A204.1 (cell line): ENCODE results near the gene LHX3.

ENCODE experiments used
- FAIRE-seq: peaks from 2 replicates; lab custom pipeline; 2012; peaks lifted over from hg19 to GRCh38; lab: Jason Lieb, UNC

The LHX3 gene

DNA sequence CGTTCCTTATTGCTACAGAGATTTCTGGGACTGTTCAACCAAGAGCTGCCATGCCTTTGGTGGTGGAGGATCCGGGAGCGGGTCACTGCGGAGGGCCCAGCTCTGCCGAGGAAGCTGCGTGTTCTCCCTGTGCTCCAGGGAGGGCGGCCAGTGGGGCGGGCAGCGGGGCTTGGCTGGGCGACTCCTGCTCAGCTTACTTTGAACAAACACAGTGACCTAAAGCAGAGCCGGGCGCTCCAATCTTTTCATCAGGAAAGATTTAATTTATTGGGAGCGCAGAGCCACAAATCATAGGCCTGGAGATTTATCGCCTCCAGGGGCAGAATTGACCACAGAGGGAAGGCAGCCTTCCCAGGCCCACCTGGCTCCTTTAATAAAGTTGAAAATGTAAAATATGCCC lies 27.7 kb downstream of the LHX3 start:
- no peak for FAIRE-seq

DNA sequence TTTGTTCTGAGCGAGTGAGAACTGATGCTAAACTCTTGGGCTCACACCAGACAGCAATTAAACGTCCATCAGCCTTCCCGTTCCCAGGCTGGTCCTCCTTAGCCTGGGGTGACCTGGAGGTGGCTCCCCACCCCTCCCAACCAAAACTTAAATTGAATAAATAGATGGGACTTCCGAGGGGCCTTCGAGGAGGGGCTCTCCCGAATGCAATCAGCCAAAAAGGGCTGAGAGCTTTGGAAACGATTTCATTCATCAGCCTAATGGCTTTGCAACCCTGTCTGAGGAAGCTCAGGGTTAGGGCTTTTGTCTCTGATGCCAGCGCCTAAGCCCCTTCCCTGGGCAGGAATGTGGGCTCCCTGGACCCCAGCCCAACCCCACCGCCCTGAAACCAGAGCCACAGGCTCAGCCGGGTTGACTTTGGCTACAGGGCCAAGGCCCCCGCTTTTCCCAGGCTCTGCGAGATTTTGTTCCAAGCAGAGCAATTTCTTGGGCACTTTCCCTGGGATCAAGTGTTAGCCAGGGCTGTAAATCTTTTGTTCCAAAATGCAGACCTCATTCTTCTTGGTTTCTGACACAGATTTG lies 29.2 kb downstream of the LHX3 start:
- FAIRE-seq = no peak

DNA sequence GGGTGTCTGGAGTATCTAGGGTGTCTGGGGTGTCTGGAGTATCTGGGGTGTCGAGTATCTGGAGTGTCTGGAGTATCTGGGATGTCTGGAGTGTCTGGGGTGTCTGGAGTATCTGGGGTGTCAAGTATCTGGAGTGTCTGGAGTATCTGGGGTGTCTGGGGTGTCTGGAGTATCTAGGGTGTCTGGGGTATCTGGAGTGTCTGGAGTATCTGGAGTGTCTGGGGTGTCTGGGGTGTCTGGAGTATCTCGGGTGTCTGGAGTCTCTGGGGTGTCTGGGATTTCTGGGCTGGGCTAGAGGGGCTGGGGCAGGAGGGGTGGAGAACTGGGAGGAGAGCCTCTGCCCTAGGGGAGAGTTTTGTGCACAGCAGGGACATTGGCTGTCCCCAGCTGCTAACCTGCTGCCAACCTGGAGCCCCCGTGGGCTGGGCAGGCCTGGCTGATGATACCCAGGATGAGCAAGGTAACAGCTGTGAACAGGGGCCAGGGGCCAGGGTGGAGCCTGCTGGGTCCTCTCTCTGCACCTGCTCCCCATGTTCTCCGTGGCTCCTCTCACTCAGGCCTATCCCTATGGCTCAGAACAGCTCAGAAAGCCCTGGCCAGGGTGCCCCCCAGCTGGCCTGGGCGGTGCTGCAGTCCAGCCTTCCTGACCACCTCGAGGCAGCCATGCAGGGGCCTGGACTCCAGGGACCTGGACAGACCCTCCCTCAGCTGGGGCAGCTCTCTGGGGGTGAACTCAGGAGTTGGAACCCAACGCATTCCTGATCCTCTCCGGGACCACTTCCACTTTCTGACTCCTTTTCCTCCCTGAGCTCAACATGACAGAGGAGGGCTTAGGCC lies 29.9 kb downstream of the LHX3 start:
- FAIRE-seq = no peak

DNA sequence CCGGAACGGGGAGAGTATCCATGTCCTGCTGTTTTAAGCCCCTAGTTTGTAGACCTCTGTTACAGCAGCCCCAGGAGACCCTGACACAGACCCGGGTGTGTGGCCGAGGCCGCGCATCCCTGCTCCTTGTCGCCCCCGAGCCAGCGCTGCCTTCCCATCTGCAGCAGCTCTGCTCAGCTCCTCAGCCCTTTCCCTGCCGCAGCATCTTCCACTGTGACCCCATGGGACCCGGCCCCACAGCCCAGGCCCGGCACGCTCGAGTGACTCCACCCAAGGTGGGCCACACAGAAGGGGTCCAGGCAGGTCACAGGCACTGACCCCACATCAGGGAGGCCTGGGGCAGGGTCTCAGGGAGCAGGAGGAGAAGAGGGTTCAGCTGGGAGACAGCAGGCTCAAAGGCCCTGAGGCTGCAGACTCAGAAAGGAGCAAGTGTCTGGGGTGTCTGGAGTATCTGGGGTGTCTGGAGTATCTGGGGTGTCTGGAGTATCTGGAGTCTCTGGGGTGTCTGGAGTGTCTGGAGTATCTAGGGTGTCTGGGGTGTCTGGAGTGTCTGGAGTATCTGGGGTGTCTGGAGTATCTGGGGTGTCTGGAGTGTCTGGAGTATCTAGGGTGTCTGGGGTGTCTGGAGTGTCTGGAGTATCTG lies 31.2 kb downstream of the LHX3 start:
- FAIRE-seq = no peak

DNA sequence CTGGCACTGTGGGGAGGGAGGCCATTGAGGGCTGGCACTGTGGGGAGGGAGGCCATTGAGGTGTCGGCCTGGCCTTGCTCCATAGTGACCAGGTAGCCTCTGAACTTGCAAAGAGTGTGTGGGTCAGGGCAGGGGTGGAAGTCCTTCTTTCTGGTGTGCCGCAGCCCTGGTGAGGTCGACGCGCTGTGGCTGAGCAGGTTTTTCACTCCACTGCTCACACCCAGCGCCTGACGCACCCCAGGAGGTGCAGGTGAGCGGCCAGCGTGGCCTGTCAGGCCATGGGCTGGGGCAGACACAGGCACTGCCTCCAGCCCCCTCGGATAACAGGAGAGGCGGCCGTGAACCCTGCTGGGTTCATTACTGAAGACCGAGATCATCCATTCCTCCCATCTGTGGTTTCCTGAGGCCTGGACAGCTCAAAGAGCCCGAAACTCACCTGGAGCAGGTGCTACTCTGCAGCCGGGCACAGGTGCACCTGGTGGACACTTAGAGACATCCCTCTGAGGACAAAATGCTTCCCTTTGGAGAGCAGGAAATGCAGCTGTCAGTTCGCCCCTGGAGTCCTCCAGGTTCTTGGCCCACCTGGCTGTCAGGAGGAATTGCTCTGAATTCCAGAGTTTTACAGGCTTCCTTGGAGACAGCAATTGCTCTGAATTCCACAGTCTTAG lies 32.4 kb downstream of the LHX3 start:
- no peak for FAIRE-seq

DNA sequence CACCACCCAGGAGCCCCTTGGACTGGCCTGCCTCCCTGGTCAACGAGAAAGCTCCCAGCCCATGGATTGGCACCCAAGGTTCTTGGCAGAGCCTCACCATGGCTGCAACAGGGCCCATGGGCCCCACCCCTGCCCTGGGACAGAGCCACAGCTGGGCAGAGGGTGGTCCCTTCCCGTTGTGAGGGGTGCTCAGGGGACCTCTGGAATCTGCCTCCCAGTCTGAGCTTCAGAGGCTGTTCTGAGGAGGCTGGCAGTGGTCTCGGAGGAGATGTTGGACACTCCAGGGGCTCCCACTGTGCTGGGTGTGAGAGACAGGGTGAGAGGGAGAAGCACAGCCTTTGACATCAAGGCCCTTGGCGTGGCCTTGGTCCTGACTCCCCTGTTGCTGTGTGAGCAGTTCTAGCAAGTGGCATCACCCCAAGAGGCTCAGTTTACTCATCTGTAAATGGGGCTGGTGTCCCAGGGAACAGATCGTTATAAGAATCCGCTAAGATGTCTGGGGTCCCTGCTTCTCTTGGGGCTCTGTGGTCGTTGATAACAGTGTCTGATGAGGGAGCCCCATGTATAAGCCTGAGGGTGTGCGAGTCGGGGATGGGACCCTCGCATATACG lies 33.0 kb downstream of the LHX3 start:
- FAIRE-seq = no peak

DNA sequence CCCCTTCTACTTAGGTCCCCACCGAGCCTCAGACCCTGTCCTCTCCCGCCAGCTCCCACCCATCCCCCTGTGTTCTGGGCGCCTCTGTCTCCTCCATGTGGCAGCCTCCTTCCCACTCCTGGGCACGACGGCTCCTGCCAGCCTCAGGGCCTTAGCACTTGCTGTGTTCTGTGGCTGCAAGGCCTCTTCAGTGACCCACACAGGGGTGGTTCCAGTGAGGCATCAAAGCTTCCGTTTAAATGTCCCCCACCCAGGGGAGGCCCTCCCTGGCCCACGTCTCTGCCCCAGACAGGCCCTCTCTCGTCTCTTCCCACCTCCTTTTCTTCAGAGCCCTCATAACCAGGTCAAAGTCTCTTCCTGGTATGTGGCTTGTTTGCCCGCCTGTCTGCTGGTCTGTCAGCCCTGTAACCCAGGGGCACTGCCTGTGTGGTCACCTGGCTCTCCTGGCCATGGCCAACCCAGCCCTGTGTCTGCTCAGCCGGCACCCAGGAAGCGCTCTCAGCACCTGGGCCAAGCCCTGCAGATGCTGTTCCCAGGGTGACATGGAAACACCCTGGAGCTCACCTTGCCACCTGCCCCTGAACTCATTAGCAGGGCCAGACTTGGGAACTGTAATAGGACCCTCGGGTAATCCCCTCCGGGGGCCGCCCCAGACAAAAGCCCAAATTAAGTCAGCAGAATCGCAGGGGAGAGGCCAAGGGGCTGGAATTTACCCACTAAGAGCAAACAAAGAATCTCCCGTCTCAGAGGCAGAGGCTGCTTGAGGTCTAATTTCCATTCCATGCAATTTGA lies 33.7 kb downstream of the LHX3 start:
- no peak for FAIRE-seq

DNA sequence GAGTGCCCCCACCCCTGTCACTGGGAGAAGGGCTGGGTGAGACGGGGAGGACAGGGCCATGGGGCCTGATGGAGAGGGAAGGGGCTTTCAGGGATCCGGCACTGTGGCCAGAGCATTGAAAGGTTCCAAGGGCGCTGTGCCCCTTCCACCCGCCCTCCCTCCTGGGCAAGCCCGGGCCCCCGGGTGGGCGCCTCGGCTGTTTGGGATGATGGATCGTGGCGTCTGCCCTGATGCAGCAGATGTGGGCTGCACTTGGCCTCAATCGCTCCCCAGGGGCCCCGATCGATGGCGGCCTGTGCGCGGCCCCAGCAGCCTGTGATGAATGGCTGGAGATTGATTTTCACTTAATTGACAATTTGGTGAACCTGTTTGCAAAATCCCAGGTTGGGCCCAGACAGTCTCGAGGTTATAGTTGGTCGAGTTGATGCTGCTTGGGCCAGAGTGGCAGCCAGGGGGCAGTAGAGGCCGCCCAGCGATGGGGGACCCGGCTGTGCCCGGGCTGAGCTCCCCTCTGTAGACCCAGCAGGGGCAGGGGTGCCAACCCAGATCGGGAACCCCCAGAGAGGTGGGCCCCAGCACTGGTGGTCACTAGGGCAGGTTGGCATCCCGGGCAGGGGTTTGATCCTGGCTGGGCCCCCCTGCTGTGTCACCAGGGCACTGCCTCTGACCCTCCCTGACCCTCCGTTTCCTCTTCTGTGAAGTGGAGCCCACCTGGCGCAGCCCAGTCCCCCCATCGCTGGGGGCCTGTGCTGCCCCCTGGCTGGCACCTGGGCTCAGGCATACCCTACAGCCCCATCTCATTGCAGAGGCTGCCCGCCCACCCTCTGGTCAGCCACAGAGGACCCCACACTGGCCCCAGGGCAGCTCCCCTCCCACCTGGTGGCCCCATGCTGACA lies 34.7 kb downstream of the LHX3 start:
- FAIRE-seq = no peak

DNA sequence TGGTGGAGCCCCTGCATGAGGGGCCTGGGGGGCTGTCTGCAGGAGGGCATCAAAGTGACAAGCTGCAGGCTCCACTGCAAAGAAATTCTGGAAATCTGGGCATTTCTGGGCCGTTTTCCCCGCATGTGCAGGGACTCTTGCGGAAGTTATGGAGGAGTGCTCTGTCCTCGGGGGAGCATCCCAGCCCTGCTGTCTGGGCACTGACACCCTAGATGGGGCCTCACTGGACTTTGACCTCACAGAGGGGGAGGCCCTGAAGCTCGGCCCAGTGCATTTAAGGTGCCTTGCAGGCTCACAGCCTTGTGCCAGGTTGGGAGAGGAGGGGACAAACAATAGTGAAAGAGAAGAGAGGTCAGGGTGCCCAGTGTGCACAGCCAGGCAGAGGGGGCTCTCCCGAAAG lies 35.4 kb downstream of the LHX3 start:
- no peak for FAIRE-seq

DNA sequence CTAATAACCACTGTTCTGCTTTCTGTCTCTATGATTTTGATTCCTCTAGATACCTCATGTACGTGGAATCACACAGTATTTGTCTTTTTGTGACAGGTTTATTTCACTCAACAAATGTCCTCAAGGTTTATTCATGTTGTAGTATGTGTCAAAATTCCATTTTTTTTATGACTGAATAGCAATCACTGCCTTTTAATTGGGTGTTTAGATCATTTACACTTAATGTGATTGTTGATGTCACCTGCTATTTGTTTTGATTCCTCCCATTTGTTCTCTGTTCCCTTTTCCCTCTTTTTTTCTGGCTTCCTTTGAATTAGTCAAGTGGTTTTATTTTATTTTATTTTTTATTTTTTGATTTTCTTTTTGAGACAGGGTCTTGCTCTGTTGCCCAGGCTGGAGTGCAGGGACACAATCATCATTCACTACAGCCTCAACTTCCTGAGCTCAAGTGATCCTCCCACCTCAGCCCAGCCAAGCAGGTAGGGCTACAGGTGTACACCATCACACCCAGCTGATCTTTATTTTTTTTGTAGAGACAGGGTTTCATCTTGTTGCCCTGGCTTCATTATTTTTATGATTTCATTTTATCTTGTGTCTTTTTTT lies 41.6 kb downstream of the LHX3 start:
- no peak for FAIRE-seq

DNA sequence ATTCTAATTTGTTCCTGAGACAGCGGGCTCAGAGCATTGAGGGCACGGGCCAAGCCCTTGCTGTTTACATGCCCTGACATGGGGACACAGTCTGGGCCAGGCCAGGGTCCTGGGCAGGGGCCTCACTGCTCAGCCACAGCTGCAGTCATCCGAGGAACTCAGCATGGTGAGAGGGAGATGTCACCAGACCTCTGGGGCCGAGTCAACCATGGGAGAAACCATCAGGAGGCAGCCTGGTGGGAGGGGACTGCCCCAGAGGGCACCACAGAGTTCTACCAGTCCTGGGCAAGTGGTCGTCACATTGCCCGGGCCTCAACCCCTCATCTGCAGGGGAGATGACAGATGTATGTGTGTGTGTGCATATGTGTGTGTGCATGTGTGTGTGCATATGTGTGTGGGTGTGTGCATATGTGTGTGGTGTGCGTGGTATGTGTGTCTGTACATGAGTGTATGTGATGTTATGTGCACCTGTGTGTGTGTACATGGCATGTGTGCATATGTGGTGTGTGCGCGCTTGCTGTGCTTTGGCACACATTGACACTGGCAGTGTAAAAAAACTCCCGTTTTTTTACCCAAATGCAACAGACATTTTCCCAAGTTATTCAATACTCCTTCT lies 43.8 kb downstream of the LHX3 start:
- no peak for FAIRE-seq

DNA sequence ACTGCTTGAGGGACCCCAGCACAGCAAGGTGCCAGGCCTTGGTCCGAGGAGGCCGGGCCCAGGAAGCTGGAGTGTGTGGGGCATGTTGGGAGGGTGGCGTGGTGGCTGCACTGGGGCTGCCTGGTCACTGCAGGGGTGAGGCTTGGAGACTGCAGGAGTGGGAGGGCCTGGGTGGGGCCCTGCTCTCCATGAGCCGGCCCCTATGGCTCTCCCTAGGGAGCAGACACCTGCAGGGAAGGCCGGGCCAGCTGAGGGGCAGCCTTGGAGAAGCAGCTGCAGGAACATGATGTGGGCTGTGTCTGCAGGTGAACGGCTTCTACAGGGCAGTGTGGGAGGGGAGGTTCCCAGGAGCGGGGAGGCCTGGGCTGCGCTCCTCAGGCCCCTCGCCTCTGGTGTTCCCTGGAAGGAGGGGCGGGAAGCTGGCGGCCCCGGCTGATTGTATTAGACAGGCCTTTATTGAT lies 44.5 kb downstream of the LHX3 start:
- no peak for FAIRE-seq

DNA sequence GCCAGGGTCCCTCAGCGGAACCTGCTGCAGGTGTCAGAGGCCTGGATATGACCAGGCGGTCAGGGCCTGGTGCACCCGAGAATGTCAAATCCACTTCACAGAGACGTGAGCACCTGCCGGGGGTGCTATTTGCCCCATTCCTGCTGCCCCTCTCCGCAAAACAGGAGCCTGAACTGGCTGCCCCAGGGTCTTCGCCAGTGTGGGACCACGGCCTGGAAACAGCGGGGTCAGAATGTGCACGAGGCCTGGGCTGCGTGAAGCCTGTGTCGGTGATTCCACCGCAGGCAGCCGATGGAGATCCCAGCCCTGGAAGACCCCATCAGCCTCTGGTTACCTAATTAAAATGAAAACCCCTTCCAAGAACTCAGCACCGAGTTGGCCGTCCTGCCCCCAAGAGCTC lies 45.1 kb downstream of the LHX3 start:
- FAIRE-seq = no peak

DNA sequence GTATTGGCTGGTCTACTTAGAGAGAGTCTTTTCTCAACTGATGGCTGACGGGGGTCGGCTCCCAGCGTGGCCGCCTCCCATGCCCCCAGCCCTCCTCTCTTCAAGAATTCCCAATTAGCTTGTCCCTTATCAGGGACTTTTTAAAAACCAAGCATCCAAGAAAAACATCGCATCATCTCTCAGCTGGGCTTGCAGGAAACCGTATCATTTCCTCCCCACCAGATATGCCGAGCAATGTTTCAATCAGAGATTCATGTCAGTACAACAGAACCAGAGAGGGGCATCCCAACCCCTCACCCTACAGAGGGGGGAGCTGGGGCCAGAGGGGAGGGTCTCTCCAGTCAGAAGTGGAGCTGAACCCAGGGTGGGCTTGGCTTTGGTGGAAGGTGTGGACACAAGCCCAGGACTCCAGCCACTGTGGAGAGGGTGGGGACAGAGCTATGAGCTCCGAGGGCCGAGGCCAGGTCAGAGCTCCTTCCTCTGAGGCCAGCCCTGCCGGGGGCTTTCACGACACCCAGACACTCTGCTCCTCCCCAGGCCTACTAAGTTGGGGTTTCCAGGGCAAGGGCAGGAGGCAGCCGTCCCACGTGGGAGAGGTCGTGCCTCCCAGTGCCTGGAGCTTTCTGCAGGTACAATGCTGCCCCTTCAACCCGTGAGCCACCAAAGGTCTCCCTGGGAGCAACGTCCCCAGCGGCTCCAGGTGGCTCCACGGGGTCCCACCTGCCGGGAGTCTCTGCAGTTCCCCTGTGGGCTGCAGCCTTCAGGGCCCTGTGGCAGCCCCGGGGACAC lies 47.3 kb downstream of the LHX3 start:
- FAIRE-seq = no peak

DNA sequence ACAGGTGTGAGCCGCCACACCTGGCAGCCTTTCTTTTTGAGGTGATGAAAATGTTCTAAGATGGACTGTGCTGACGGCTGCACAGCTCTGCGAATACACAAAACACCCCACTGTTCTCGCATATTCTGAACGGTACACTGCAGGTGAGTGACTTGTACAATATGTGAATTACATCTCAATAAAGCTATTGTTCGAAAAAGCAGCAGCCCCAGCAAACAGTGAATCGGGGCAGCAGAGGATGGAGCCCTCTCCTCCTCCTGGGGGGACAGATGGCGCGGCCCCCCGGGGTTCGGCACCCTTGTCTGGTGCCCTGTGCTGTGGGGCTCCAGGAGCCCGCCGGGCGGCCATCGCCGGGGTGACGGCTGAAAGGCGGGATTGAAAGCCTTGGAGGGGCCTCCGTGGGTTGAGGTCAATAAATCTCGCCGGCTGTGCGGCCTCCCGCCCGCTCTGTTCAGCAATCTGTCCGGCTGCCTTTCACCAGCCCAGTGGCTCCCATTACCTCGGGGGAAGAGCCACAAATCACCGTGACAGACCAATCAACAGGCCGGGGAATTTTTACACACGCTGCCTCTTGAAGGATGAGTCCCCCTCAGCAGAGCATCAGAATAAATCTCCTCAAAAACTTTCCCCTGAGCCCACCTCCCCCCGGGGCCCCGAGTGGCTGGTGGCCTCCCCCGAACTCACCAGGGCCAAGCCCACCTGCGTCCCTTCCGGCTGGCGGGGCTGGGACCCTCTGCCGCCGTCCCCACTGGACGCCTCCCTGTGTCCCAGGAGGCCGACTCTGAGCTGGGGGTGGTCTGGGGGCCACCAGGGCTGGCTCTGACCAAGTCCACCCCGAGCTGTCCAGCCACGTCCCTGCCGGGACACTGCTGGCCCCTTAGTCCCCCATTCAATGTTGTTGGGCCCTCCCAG lies 48.5 kb downstream of the LHX3 start:
- no peak for FAIRE-seq

DNA sequence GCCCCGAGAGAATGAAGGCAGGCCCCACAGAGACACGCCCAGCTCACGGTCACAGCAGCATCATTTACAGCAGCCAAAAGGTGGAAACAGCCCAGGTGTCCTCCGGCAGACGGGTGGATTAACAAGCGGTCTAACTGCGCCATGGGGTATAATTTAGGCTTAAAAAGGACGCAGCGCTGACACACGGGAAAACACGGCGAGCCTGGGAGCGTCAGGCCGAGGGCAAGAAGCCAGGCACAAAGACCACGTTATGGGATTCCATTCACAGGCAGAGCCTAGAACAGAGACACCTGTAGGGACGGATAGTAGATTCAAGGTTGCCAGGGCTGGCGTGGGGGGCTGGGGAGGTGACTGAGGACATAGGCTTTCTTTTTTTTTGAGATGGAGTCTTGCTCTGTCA lies 49.4 kb downstream of the LHX3 start:
- FAIRE-seq = no peak

DNA sequence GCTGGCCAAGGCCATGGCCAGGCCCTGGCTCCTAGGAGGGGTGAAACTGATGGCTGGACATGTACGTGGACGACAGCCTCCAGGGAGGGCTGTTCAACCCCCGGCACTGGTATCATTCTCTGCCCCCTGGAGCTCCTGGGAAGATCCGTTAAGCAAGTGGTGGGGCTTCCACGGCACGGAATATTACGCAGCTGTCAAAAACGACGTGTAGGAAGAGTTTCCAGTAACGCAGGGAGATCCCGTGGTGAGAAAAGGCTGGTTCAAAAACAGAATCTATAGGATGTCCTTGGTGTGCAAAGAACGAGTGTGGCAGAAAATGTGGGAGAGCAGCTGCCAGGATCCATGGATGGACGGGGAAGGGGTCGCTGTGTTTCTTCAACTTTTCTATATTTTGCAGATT lies 50.0 kb downstream of the LHX3 start:
- FAIRE-seq = no peak
